ENCODE data around the gene TRHDE. TPM values are rescaled to one million over a fixed set of nuclear protein-coding genes. Genes with fewer than 3 reads are reported as not detected.

TRHDE gene
- polyA plus RNA-seq, 2 of the 4 experiments (the other 2 are of a cell fraction) = 0.16 to 0.32 TPM

GRCh38 chr12:72296389-72296788 is 24.2 kb downstream of the TRHDE start:
- WGBS (ENCODE audit: missing lambda C conversion rate) = 1% methylated on average over 2 of the region's 2 CpGs
- peak overlapping the region; percentile 2 to 31; a peak in 2 of 6 replicates for H3K27ac ChIP-seq
- CTCF ChIA-PET = interaction anchor here (1.7 kb wide), 1 partner anchor 14 kb away, joined by 7 read pairs; no protein-coding TSS in a partner anchor
- no peaks in the 10 kb centered on the region; the same call in 2 of the 3 replicates for H3K4me1 ChIP-seq
- FAIRE-seq (no peak), ATAC-seq (peak; percentile 62 to 78), DNase-seq (ENCODE audit: low read depth in 1 of 2, low spot score in 1 of 2) (peak; percentile 6 to 49)
- H3K4me3 ChIP-seq = no peak overlapping the region
- 0 out of 3 replicates have a peak overlapping the region, but pooled peaks have one; percentile 32 for H3K4me2 ChIP-seq
- TF ChIP-seq RCOR1 (IDR thresholded peaks at IDR 0.05; ENCODE audit: low read depth, low read length) = no peak
- TF ChIP-seq E2F6 (IDR thresholded peaks at IDR 0.05; ENCODE audit: borderline replicate concordance, low read depth) = no peak
- TF ChIP-seq MAFK (IDR thresholded peaks at IDR 0.05; ENCODE audit: partially characterized antibody) = peak; percentile 56
- POLR2A ChIA-PET = no interaction called here
- H3K9me3 ChIP-seq = no peaks in the 10 kb centered on the region

GRCh38 chr12:72297666-72298065 is 25.5 kb downstream of the TRHDE start:
- POLR2A ChIA-PET = no interaction called here
- no peak for FAIRE-seq
- H3K4me1 ChIP-seq = no peaks in the 10 kb centered on the region; the same call in 2 of the 3 replicates
- H3K9me3 ChIP-seq = no peaks in the 10 kb centered on the region
- CTCF ChIA-PET = interaction anchor here (1.2 to 1.7 kb wide), 2 partner anchors 15 to 33 kb away, joined by 3 to 7 read pairs; no protein-coding TSS in a partner anchor
- no peak overlapping the region for H3K4me2 ChIP-seq
- no peak for ATAC-seq
- no peak for TF ChIP-seq KDM5A (IDR thresholded peaks at IDR 0.05)
- TF ChIP-seq PHF8 (IDR thresholded peaks at IDR 0.05; ENCODE audit: borderline replicate concordance, low read depth) = no peak
- TF ChIP-seq HOXB5 (CRISPR knock-in tag; IDR thresholded peaks at IDR 0.05) = no peak
- WGBS (ENCODE audit: missing lambda C conversion rate) = 63% methylated on average over 3 of the region's 3 CpGs
- no peak overlapping the region for H3K4me3 ChIP-seq
- no peak for DNase-seq (ENCODE audit: low read depth in 1 of 2, low spot score in 1 of 2)
- no peak overlapping the region for H3K27ac ChIP-seq

- DNase-seq (ENCODE audit: low read depth in 1 of 2, low spot score in 1 of 2) (no peak), ATAC-seq (no peak), FAIRE-seq (no peak)
- TF ChIP-seq BHLHE40 (IDR thresholded peaks at IDR 0.05; ENCODE audit: low read depth, low read length) (no peak), EHF (CRISPR knock-in tag; IDR thresholded peaks at IDR 0.05) (no peak), EHMT2 (IDR thresholded peaks at IDR 0.05; ENCODE audit: low read depth) (no peak), FOXS1 (CRISPR knock-in tag; IDR thresholded peaks at IDR 0.05) (no peak), MAX (IDR thresholded peaks at IDR 0.05) (no peak), USF2 (IDR thresholded peaks at IDR 0.05) (no peak), RFX5 (IDR thresholded peaks at IDR 0.05) (no peak), GATA3 (IDR thresholded peaks at IDR 0.05; ENCODE audit: borderline replicate concordance) (no peak), CBX2 (IDR thresholded peaks at IDR 0.05; ENCODE audit: borderline replicate concordance, low read depth) (no peak), NPAS2 (CRISPR knock-in tag; IDR thresholded peaks at IDR 0.05; ENCODE audit: borderline replicate concordance) (no peak), ZSCAN20 (CRISPR knock-in tag; IDR thresholded peaks at IDR 0.05) (no peak), RAD21 (conservative IDR thresholded peaks at IDR 0.05 in 1 of 2, IDR thresholded peaks at IDR 0.05 in 1 of 2) (no peak), RARB (CRISPR knock-in tag; IDR thresholded peaks at IDR 0.05) (no peak), HMGXB4 (CRISPR knock-in tag; IDR thresholded peaks at IDR 0.05; ENCODE audit: borderline replicate concordance) (no peak), JUN (IDR thresholded peaks at IDR 0.05) (no peak), NR3C1 (IDR thresholded peaks at IDR 0.05) (no peak), ZFP36 (IDR thresholded peaks at IDR 0.05; ENCODE audit: borderline replicate concordance, partially characterized antibody) (no peak), HOXB5 (CRISPR knock-in tag; IDR thresholded peaks at IDR 0.05) (no peak), ZNF302 (CRISPR knock-in tag; IDR thresholded peaks at IDR 0.05) (no peak), CBX8 (IDR thresholded peaks at IDR 0.05) (no peak)
- H3K27ac ChIP-seq = no peak overlapping the region
- H3K4me2 ChIP-seq = no peak overlapping the region
- H3K9me3 ChIP-seq = no peaks in the 10 kb centered on the region
- H3K4me3 ChIP-seq = no peak overlapping the region
- CTCF ChIA-PET = no interaction called here
- POLR2A ChIA-PET = no interaction called here
- no peaks in the 10 kb centered on the region; the same call in 2 of the 3 replicates for H3K4me1 ChIP-seq
- WGBS (ENCODE audit: missing lambda C conversion rate) = 40% methylated on average over 3 of the region's 3 CpGs
Observed at GRCh38 chr12:72300728-72301127, 28.6 kb downstream of the TRHDE start.

Data from A549 (cell line).